Activated CD4-positive, alpha-beta T cell treated with anti-CD3 and anti-CD28 coated beads, Interleukin-2, amount 50 U/mL, for 24 hours (primary cell): ENCODE results near the gene PTPRQ.

ENCODE experiments used
- DNase-seq, 2 donors: peaks; one replicate each; pipeline ENCODE4 v3.0.0-alpha.2; 2020; ENCODE audit warnings: low read depth in 1 of 2, low spot score in 1 of 2

The PTPRQ gene

DNA sequence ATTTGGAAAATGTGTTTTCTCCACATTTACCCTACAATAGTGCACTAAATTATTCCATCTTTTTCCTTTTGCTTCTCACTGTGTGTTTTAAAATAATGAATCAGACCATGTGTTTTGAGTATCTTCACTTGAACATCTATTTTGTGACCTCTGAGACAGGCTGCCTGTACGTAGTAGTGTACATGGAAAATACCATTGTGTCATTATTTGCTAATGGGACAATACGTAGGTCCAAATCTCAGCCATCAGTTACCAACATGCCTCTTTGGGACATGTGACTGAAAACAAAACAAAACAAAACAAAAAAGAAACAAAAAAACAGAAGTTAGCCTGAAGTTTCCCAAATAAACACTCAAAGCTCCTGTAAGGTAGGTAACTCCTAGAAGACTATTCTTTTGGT is 256.3 kb downstream of the PTPRQ start:
- no peak for DNase-seq

- DNase-seq: no peak
Observed at GRCh38 chr12:80701388-80701787, 257.4 kb downstream of the PTPRQ start.

- DNase-seq: no peak
Observed at GRCh38 chr12:80702889-80703805, 259.1 kb downstream of the PTPRQ start.

GRCh38 chr12:80704420-80704819 is 260.4 kb downstream of the PTPRQ start:
- no peak for DNase-seq

DNA sequence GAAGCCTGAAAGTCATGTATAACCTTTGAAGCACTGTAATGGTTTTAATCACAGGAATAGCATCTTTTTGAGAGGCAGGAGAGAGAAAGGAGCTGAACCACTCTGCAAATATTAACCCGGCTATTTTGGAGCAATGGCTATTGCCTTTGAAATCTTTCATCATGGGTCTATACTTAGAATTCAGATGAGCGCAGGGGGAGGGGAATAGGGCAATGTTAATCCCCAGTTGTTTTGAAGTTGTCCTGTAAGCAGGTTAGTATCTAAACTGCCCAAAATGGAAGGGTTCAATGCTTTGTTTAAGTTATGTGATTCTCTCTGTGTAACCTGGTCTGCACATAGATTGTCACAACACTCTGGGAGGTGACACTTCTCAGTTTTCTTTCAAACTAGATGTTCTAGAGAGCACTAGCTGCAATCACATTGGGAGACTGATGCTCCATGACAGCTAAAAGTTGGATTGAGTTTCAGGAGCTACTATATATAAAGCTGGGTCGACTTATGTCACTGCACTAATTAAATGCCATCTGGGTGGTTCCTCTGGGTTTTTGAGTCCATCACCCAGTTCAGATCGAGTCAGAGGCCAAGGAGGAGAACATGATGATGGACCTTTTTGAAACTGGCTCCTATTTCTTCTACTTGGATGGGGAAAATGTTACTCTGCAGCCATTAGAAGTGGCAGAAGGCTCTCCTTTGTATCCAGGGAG is 263.2 kb downstream of the PTPRQ start, which contains the start of gene MYF6:
Gene MYF6, plus strand, starts transcription at position 509 of the 704 bp plus-strand sequence. Its CDS starts 86 bp downstream, at position 595.
- DNase-seq: no peak

GRCh38 chr12:80707830-80708258 is 263.8 kb downstream of the PTPRQ start:
- DNase-seq: no peak

- no peak for DNase-seq
Observed at GRCh38 chr12:80708259-80708974, 264.4 kb downstream of the PTPRQ start.

DNA sequence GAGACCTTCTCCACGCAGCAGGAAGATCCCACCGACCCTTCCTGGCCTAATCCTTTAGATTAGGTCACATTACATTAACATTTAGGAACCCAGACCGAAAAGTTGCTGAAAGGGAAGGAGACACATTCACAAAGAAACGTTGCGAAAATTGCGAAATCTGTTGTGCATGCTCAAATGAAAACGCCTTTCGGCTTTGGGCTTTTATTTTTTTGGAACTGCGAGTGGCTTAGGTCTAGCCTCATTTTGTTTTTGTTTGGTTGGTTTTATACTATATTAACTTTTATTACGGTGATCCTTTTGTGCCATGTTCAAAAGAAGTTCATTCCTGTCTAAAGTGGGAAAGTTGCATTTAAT is 264.9 kb downstream of the PTPRQ start:
- DNase-seq: no peak

DNA sequence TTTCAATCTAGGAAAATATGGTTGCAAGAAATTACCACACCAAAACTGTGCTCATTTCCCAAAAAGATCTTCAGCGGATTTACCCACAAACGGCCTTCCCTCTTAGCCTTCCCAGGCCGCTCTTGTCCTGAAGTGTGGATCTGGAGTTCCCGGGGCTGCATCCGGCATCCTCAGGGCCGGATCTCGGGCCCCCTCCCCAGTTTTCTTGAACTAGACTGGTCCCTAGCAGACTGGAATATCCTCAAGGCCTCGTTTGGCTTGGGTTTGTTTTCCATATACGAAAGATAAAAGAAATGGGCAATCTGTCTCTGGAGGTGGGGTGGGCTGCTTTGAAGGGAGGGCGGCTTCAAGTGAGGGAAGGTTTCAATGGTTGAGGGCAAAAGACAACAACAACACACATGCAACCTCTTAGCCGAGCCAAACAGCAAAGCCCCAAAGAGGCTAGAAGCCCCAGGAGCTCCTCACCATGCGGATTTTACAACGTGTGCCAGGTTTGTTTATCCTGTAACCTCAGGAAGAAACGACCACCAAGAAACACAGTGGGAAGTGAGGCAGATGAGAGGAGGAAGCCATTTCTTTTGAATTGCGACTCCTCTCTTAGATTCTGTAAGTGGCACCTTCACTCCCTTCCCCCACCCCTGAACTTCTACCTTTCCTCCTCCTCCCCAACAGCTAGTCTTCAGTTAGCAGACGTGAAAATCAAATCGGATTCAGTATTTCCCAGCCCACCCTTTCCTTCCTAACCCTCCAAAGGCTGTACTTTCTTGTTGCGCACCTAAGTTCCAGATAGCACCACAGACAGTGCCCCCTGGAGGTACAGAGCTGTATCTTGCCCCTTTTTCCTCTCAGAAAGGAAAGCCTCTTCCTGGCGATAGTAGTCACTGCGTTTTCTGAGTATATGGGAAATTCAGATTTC is 266.0 kb downstream of the PTPRQ start:
- no peak for DNase-seq

GRCh38 chr12:80710727-80711449 is 266.9 kb downstream of the PTPRQ start:
- no peak for DNase-seq

GRCh38 chr12:80711866-80712265 is 267.8 kb downstream of the PTPRQ start:
- DNase-seq: no peak

DNA sequence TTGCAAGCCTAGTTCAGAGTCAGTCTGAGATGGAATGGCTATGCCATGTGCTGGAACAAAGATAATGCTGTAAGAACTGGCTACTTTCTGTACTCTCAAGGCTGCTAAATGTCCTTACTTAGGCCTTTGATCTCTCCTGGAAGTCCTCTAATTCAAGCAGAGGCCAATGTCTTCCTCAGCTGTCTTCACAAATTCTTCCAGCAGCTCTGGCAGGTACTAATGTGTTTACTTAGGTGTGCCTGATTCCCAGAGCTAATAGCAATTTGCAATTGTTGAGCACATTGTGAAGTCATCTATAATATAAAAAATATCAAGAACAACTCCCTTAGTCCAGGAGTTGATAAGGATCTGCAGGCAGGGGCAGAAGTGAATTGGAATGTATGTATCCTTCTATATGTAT is 268.8 kb downstream of the PTPRQ start:
- no peak for DNase-seq

DNA sequence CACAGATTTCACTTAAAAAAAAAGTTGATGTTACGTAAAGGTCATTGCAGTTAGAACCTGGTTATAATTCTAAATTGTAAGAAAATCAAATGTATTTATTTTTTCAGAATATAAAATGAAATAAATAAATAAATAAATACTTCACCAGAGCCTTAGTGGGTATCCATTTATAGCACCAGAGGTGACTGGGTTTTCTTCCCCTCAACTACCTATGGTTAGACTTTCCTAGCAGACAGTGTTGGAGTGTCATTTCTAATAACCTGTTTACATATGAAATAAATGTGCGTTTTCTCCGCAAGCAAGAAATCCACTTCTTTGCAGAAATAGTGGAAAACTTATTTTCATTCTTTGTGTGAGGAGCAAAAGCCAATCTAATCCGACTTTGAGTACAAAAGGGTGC is 269.4 kb downstream of the PTPRQ start:
- DNase-seq: no peak

DNA sequence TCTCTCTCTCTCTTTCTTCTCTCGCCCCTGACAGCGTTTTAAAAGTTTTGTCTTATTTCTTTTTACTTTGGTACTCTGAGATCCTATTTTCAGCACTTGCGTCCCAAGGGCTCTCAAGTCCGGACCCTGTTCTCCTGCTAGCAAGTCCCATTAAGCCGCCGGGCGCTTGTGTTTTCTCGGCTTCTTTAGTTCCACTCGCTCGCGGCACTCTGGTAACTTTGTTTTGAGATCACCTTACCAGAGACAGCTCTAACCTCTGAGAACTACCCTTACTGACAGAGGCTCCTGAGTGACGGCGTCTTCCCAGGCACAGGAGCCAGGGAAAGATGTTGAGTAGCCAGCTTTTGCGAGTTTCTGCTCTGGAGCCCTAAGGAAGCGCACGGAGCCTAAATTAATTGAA is 270.0 kb downstream of the PTPRQ start:
- no peak for DNase-seq

DNA sequence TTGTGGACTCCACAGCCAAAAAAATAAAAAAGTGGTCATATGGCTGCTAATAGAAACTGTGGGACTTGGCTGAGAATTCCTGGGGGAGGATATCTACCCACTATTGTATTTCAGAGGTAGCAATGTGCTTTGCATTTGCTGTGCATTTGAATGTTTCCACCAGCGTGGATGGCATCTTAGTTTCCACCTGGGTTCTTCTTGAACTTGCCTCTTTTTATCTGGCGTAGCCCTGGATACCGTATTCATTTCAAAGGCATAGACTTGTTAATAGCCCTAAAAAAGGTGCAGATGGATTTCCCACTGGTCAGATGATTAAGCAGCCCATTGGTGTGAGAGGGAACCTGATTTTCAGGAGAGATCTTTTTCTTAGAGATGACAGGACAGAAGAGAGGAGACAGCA is 270.8 kb downstream of the PTPRQ start:
- DNase-seq: no peak

DNA sequence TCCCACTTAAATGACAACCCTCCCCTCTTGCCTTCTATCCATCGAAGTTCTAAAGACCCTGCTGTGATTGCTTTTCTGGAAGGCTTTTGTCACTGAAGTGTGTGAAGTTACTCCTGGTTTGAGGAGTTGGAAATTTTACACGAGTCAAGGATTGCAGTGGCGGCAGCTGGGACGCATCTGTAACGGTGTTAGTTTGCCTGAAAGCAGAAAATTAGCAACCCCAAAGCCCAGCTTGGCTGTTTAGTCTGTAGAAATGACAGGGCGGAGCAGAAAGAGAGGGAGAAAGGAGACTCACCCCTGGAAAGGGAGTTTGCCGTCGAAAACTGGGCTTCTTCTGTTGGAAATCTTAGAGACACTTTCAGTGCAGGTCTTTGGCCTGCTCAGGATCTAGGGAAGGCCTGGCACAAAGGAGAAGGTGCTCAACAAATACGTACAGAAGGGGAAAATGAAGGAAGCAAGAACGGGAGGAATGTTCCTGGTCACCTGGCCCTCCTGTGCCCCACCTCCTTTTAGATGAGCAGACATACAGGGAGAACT is 271.7 kb downstream of the PTPRQ start:
- no peak for DNase-seq

DNA sequence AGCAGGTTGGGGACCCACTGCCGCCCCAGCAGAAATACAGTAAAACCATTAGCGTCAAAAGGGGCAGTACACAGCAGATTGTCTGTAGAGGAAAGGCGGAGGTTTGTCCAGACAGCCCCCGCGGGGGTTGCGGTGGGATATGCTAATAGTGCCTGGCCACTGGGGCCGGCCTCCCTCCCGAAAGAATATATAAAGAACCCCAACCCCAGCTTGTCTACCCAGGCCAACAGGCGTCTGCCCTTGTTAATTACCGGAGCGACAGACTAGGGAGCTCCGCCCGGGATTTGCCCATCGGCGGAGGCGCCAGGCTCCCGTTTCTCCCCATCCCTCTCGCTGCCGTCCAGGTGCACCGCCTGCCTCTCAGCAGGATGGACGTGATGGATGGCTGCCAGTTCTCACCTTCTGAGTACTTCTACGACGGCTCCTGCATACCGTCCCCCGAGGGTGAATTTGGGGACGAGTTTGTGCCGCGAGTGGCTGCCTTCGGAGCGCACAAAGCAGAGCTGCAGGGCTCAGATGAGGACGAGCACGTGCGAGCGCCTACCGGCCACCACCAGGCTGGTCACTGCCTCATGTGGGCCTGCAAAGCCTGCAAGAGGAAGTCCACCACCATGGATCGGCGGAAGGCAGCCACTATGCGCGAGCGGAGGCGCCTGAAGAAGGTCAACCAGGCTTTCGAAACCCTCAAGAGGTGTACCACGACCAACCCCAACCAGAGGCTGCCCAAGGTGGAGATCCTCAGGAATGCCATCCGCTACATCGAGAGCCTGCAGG is 272.8 kb downstream of the PTPRQ start, which contains the start of gene MYF5:
Gene MYF5, plus strand, starts transcription at position 217 of the 774 bp plus-strand sequence. Its CDS starts 152 bp downstream, at position 369.
- DNase-seq: no peak

DNA sequence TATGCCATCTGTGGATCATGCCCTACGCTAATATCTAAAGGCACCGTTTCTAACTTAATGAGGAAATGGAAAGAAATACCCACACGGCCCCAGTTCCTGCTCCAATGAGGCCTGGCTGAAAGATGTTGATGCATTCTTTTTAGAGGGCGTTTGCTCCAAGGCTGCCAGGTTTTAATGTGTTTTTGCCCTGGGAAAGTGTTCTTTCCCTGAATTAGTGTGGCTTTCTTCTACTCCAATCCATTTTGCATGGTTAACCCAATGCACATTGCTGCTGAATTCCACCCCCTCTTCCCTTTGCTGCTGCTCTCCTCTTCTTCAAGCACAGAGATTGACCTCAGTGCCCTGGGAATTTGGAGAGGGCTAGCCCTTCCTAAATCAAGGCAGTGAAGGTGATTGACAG is 273.8 kb downstream of the PTPRQ start:
- no peak for DNase-seq

GRCh38 chr12:80720516-80720915 is 276.5 kb downstream of the PTPRQ start:
- DNase-seq: no peak
